HG02973 (cell line): ENCODE data around the gene EYA2.
"Not testable (repeated sequence)": the region's sequence is repeated elsewhere in the genome, so short reads cannot be mapped to it uniquely, and the experiment has no call there.

Source experiments
- ATAC-seq: cut with Tn5 transposase; IDR thresholded peaks from one replicate; pipeline ENCODE4 v1.9.1; 2021; ENCODE audit warnings: moderate library complexity; ENCODE audit not compliant: unreplicated experiment

The EYA2 gene

GRCh38 chr20:46894971-46895905, 595 bp downstream of the EYA2 start:
- ATAC-seq: no peak

GRCh38 chr20:46895906-46896242, 1.2 kb downstream of the EYA2 start:
- ATAC-seq: no peak

- no peak for ATAC-seq
Measured at GRCh38 chr20:46897328-46897880, 2.8 kb downstream of the EYA2 start.

- ATAC-seq: no peak
Measured at GRCh38 chr20:46898423-46898822, 3.8 kb downstream of the EYA2 start.

- no peak for ATAC-seq
Measured at GRCh38 chr20:46899621-46900020, 5.0 kb downstream of the EYA2 start.

GRCh38 chr20:46900086-46900485, 5.4 kb downstream of the EYA2 start:
- no peak for ATAC-seq

GRCh38 chr20:46900826-46901225, 6.2 kb downstream of the EYA2 start:
- ATAC-seq: no peak

GRCh38 chr20:46901638-46902037, 7.0 kb downstream of the EYA2 start:
- ATAC-seq: no peak

- ATAC-seq: no peak
Measured at GRCh38 chr20:46903256-46903655, 8.6 kb downstream of the EYA2 start.

GRCh38 chr20:46903937-46904336, 9.3 kb downstream of the EYA2 start:
- ATAC-seq: no peak

GRCh38 chr20:46905364-46906125, 10.9 kb downstream of the EYA2 start:
- ATAC-seq: no peak

- no peak for ATAC-seq
Measured at GRCh38 chr20:46913329-46914044, 18.8 kb downstream of the EYA2 start.

GRCh38 chr20:46914789-46915379, 20.2 kb downstream of the EYA2 start:
- ATAC-seq: no peak

- no peak for ATAC-seq
Measured at GRCh38 chr20:46915575-46916257, 21.1 kb downstream of the EYA2 start.

GRCh38 chr20:46916258-46916603, 21.6 kb downstream of the EYA2 start:
- ATAC-seq: no peak

- ATAC-seq: no peak
Measured at GRCh38 chr20:46917155-46917554, 22.5 kb downstream of the EYA2 start.

- no peak for ATAC-seq
Measured at GRCh38 chr20:46920114-46920513, 25.5 kb downstream of the EYA2 start.

- not testable (repeated sequence) for ATAC-seq
Measured at GRCh38 chr20:46922841-46923240, 28.2 kb downstream of the EYA2 start.

- no peak for ATAC-seq
Measured at GRCh38 chr20:46923550-46923949, 28.9 kb downstream of the EYA2 start.

GRCh38 chr20:46928580-46929132, 34.0 kb downstream of the EYA2 start:
- ATAC-seq: no peak
